Endodermal cell (in vitro differentiated cells): ENCODE results near the gene KIAA0232. TPM values are rescaled to one million over a fixed set of nuclear protein-coding genes. Genes with fewer than 3 reads are reported as not detected.

ENCODE experiments used
- DNase-seq: peaks from one replicate; pipeline ENCODE4 v3.0.0-alpha.2; 2017
- H3K27ac ChIP-seq: 2 replicates; pipeline ENCODE4 v1.5.1; 2013; ENCODE audit warnings: mild to moderate bottlenecking, low read depth, low read length, moderate library complexity
- H3K27me3 ChIP-seq: 2 replicates; pipeline ENCODE4 v1.6.1; 2013; ENCODE audit warnings: mild to moderate bottlenecking, low read length, moderate library complexity; ENCODE audit not compliant: insufficient read depth, control insufficient read depth, poor library complexity, severe bottlenecking
- H3K36me3 ChIP-seq: 2 replicates; pipeline ENCODE4 v1.7.0; 2013; ENCODE audit warnings: mild to moderate bottlenecking, low read length, moderate library complexity; ENCODE audit not compliant: control insufficient read depth, insufficient read depth
- H3K4me1 ChIP-seq: one replicate; pipeline ENCODE4 v1.7.0; 2013; ENCODE audit warnings: low read length; ENCODE audit not compliant: control insufficient read depth, insufficient read depth
- H3K4me3 ChIP-seq: 2 replicates; pipeline ENCODE4 v1.5.1; 2013; ENCODE audit warnings: mild to moderate bottlenecking, low read length, moderate library complexity
- H3K9ac ChIP-seq: 2 replicates; pipeline ENCODE4 v1.6.1; 2013; ENCODE audit warnings: mild to moderate bottlenecking, low read length, moderate library complexity; ENCODE audit not compliant: poor library complexity, severe bottlenecking; ENCODE audit errors: extremely low read depth
- H3K9me3 ChIP-seq: 2 replicates; pipeline ENCODE4 v1.6.1; 2013; ENCODE audit warnings: mild to moderate bottlenecking, low read length, moderate library complexity; ENCODE audit not compliant: control insufficient read depth
- H3K27ac Mint-ChIP-seq: 2 replicates; pipeline ENCODE4 v1.8.0; 2020; ENCODE audit warnings: mixed read lengths
- H3K27me3 Mint-ChIP-seq: 2 replicates; pipeline ENCODE4 v1.8.0; 2021; ENCODE audit warnings: mild to moderate bottlenecking, mixed read lengths; ENCODE audit not compliant: insufficient read depth
- H3K36me3 Mint-ChIP-seq: 2 replicates; pipeline ENCODE4 v1.8.0; 2020; ENCODE audit warnings: low read depth, mixed read lengths
- H3K4me1 Mint-ChIP-seq: 2 replicates; pipeline ENCODE4 v1.8.0; 2020; ENCODE audit warnings: mixed read lengths
- H3K4me3 Mint-ChIP-seq: 2 replicates; pipeline ENCODE4 v1.8.0; 2020; ENCODE audit warnings: mild to moderate bottlenecking, moderate library complexity, mixed read lengths
- H3K9me3 Mint-ChIP-seq: 2 replicates; pipeline ENCODE4 v1.8.0; 2020; ENCODE audit warnings: mild to moderate bottlenecking, mixed read lengths
- WGBS, 2 experiments: methylation state at CpG; one replicate each; pipeline versions ENCODE4 v1.1.5 to v1.1.7; 2013; ENCODE audit warnings: missing lambda C conversion rate in 2 of 2, mixed read lengths in 1 of 2; ENCODE audit not compliant: insufficient coverage in 1 of 2, insufficient read length in 1 of 2; 5-methylcytosine and 5-hydroxymethylcytosine counted together
- total RNA-seq, 2 donors: library from RNA; stranded (reverse); fragmentation: NEBNext Ultra II Directional in 1 of 2; extraction: Animal tissue kit (Norgen Biotek cat#: 25700) in 1 of 2; gene quantifications; 2 replicates in 1 of 2; 3 replicates in 1 of 2; pipeline ENCODE4 v1.2.1, GENCODE V29; 2021
- TF ChIP-seq, protein P1 (sequence below): fragments of 200-600 bp; sonication (generic); conservative IDR thresholded peaks from 2 replicates; pipeline ENCODE4 v1.5.0; 2021; ENCODE audit warnings: antibody characterized with exemption, mild to moderate bottlenecking

KIAA0232 gene
- total RNA-seq, 2 donors from 2014 or later: 32.9 to 43.5 TPM

DNA sequence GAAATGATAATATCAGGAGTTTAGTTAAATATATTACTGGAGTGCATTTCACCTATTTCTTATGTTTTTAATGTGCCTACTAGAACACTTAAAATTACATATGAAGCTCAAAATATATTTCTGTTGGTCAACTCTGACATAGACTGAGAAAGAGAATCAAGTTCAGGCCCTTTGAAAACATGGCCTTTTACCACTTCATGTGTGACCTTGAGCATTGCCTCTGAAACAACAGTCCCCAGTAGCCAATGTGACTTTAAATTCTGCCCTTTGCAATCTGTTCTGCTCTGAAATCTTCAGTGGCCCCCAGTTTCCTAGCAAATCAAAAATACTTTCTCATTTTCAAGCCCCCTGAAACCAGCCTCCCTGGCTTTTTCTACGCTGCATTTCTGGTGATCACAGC, 77.0 kb downstream of the KIAA0232 start:
- TF ChIP-seq, protein P1, sequence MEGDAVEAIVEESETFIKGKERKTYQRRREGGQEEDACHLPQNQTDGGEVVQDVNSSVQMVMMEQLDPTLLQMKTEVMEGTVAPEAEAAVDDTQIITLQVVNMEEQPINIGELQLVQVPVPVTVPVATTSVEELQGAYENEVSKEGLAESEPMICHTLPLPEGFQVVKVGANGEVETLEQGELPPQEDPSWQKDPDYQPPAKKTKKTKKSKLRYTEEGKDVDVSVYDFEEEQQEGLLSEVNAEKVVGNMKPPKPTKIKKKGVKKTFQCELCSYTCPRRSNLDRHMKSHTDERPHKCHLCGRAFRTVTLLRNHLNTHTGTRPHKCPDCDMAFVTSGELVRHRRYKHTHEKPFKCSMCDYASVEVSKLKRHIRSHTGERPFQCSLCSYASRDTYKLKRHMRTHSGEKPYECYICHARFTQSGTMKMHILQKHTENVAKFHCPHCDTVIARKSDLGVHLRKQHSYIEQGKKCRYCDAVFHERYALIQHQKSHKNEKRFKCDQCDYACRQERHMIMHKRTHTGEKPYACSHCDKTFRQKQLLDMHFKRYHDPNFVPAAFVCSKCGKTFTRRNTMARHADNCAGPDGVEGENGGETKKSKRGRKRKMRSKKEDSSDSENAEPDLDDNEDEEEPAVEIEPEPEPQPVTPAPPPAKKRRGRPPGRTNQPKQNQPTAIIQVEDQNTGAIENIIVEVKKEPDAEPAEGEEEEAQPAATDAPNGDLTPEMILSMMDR: no peak
- Mint-ChIP-seq H3K27ac (peak overlapping the region; percentile 49), H3K36me3 (peaks cover 49% of the 10 kb centered on the region), H3K4me1 (no peaks in the 10 kb centered on the region), H3K27me3 (no peaks in the 10 kb centered on the region), H3K9me3 (no peaks in the 10 kb centered on the region), H3K4me3 (no peak overlapping the region)
- H3K27me3 ChIP-seq: no peaks in the 10 kb centered on the region
- WGBS, 2 experiments: 98 to 100% methylated on average over 1 of the region's 1 CpG
- no peaks in the 10 kb centered on the region for H3K9me3 ChIP-seq
- no peaks in the 10 kb centered on the region for H3K4me1 ChIP-seq
- H3K4me3 ChIP-seq: no peak overlapping the region
- H3K27ac ChIP-seq: no peak overlapping the region
- H3K36me3 ChIP-seq: peaks cover 77% of the 10 kb centered on the region
- no peak overlapping the region for H3K9ac ChIP-seq
- DNase-seq: no peak

DNA sequence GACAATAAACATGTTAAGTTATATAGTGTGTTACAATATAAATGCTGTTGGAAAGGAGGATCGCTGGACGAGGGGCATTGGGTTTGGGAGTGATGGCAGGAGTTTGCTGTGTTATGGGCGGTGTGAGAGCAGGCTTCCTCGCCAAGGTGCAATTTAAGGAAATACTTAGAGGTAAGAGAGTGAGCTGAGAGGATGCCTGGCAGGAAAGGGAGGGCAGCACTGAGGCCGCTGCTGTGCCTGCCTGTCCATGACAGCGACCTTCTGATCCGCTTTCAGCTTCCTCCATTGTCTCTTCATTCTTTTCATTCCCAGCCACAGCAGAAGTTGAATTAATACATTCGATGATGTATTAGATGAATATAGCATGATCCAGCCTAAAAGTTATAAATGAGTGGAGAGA, 85.9 kb downstream of the KIAA0232 start:
- no peak overlapping the region for H3K4me3 Mint-ChIP-seq
- WGBS, 2 experiments: 97% methylated on average over 5 to 8 of the region's 8 CpGs
- H3K27ac Mint-ChIP-seq: no peak overlapping the region

DNA sequence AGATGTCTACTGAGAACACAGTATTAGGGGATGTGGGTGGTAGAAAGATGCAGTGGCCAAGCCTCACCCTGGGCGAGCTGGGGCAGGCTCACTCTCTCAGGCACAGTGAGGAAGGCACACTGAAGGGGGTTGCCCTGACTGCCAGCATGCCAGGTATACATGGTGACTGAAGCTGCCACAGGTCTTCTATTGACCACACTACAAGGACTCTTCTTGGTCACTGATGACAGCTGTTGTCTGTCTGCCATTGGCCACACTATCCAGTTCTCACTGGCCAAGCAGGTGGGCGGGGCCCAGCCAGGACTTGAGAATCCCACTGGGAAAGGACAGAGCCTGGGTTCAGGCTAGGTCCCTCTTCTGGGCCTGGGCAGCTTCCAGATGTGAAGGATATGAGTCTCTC, 87.4 kb downstream of the KIAA0232 start:
- 83 to 93% methylated on average over 2 of the region's 2 CpGs for WGBS, 2 experiments
- Histone ChIP-seq H3K27ac (no peak overlapping the region), H3K9ac (no peak overlapping the region), H3K36me3 (peaks cover 68% of the 10 kb centered on the region), H3K27me3 (no peaks in the 10 kb centered on the region), H3K4me1 (peaks cover 9% of the 10 kb centered on the region), H3K9me3 (no peaks in the 10 kb centered on the region), H3K4me3 (no peak overlapping the region)
- Mint-ChIP-seq H3K27ac (no peak overlapping the region), H3K4me3 (no peak overlapping the region), H3K36me3 (peaks cover 53% of the 10 kb centered on the region), H3K4me1 (peaks cover 18% of the 10 kb centered on the region), H3K27me3 (peaks cover 6% of the 10 kb centered on the region), H3K9me3 (no peaks in the 10 kb centered on the region)
- DNase-seq: no peak
- TF ChIP-seq, protein P1: no peak

More for the DNA sequence above, 85.9 kb downstream of the KIAA0232 start:
- Histone ChIP-seq H3K4me1 (peaks cover 9% of the 10 kb centered on the region), H3K27me3 (no peaks in the 10 kb centered on the region), H3K4me3 (no peak overlapping the region), H3K9me3 (no peaks in the 10 kb centered on the region), H3K9ac (no peak overlapping the region), H3K36me3 (peaks cover 71% of the 10 kb centered on the region), H3K27ac (no peak overlapping the region)
- peaks cover 6% of the 10 kb centered on the region for H3K27me3 Mint-ChIP-seq
- TF ChIP-seq, protein P1: peak; percentile 28
- DNase-seq: no peak
- H3K4me1 Mint-ChIP-seq: peaks cover 18% of the 10 kb centered on the region
- H3K36me3 Mint-ChIP-seq: peaks cover 48% of the 10 kb centered on the region
- H3K9me3 Mint-ChIP-seq: no peaks in the 10 kb centered on the region
